ENCODE results near the gene TXNRD2.
"Not testable (repeated sequence)": the region's sequence is repeated elsewhere in the genome, so short reads cannot be mapped to it uniquely, and the experiment has no call there.

The TXNRD2 gene

GRCh38 chr22:19892257-19892879 lies 49.2 kb downstream of the TXNRD2 start:
- in situ Hi-C loops (cut with HindIII; ENCODE audit: low sequenced_read_pairs): no loop called here

- in situ Hi-C loops (cut with HindIII; ENCODE audit: low sequenced_read_pairs): no loop called here
Measured at GRCh38 chr22:19891317-19892256, 50.0 kb downstream of the TXNRD2 start.

GRCh38 chr22:19890502-19891316 lies 50.9 kb downstream of the TXNRD2 start:
- in situ Hi-C loops (cut with HindIII; ENCODE audit: low sequenced_read_pairs): no loop called here

- in situ Hi-C loops (cut with HindIII; ENCODE audit: low sequenced_read_pairs): no loop called here
Measured at GRCh38 chr22:19889951-19890350, 51.7 kb downstream of the TXNRD2 start.

- in situ Hi-C loops (cut with HindIII; ENCODE audit: low sequenced_read_pairs): no loop called here
Measured at GRCh38 chr22:19888131-19888746, 53.4 kb downstream of the TXNRD2 start.

GRCh38 chr22:19887256-19887985 lies 54.2 kb downstream of the TXNRD2 start:
- in situ Hi-C loops (cut with HindIII; ENCODE audit: low sequenced_read_pairs): no loop called here

- in situ Hi-C loops (cut with HindIII; ENCODE audit: low sequenced_read_pairs): no loop called here
Measured at GRCh38 chr22:19886605-19887255, 54.9 kb downstream of the TXNRD2 start.

GRCh38 chr22:19885841-19886592 lies 55.6 kb downstream of the TXNRD2 start:
- in situ Hi-C loops (cut with HindIII; ENCODE audit: low sequenced_read_pairs): no loop called here

GRCh38 chr22:19884954-19885751 lies 56.5 kb downstream of the TXNRD2 start:
- in situ Hi-C loops (cut with HindIII; ENCODE audit: low sequenced_read_pairs): no loop called here

GRCh38 chr22:19884161-19884953 lies 57.3 kb downstream of the TXNRD2 start:
- in situ Hi-C loops (cut with HindIII; ENCODE audit: low sequenced_read_pairs): no loop called here

GRCh38 chr22:19883446-19883845 lies 58.2 kb downstream of the TXNRD2 start:
- in situ Hi-C loops (cut with HindIII; ENCODE audit: low sequenced_read_pairs): not testable (repeated sequence)

- in situ Hi-C loops (cut with HindIII; ENCODE audit: low sequenced_read_pairs): no loop called here
Measured at GRCh38 chr22:19882446-19883381, 58.9 kb downstream of the TXNRD2 start.

- in situ Hi-C loops (cut with HindIII; ENCODE audit: low sequenced_read_pairs): no loop called here
Measured at GRCh38 chr22:19880786-19881569, 60.6 kb downstream of the TXNRD2 start.

GRCh38 chr22:19879992-19880785 lies 61.4 kb downstream of the TXNRD2 start:
- in situ Hi-C loops (cut with HindIII; ENCODE audit: low sequenced_read_pairs): no loop called here

GRCh38 chr22:19879643-19879991 lies 62.0 kb downstream of the TXNRD2 start:
- in situ Hi-C loops (cut with HindIII; ENCODE audit: low sequenced_read_pairs): no loop called here

Data from DLD1 (cell line).